H1 (cell line): ENCODE data around the gene AKR1B1. TPM values are rescaled to one million over a fixed set of nuclear protein-coding genes. Genes with fewer than 3 reads are reported as not detected.

Experiments used
- CHD2 ChIP-seq: IDR thresholded peaks from 2 replicates; pipeline ENCODE4 v1.6.1; 2012; ENCODE audit warnings: low read length, improper control_type of control experiment
- CTBP2 ChIP-seq: IDR thresholded peaks from 2 replicates; pipeline ENCODE4 v1.7.0; 2011; ENCODE audit warnings: borderline replicate concordance, mild to moderate bottlenecking, moderate library complexity, mixed read lengths, low read length; ENCODE audit not compliant: insufficient read depth, insufficient read length
- HDAC6 ChIP-seq: IDR thresholded peaks from one replicate; pipeline ENCODE4 v1.7.1; 2012; ENCODE audit warnings: low read depth, mild to moderate bottlenecking, inconsistent platforms, low read length, moderate library complexity
- PHF8 ChIP-seq: fragments of 200-600 bp; sonication (generic); conservative IDR thresholded peaks from 2 replicates; pipeline ENCODE4 v1.7.1; 2012; ENCODE audit warnings: low read depth, mild to moderate bottlenecking, inconsistent platforms, low read length, moderate library complexity
- SUZ12 ChIP-seq: fragments of 200-600 bp; sonication (generic); IDR thresholded peaks from 2 replicates; pipeline ENCODE4 v1.6.1; 2012; ENCODE audit warnings: mild to moderate bottlenecking, inconsistent platforms, low read length, moderate library complexity, mixed read lengths
- polyA plus RNA-seq, 7 experiments: library from polyadenylated mRNA; depleted of rRNA in 3 of 7; stranded (reverse) in 5 of 7; unstranded in 2 of 7; fragments of >200 nt in 5 of 7; fragments of 200-250 nt in 2 of 7; gene quantifications; 1 replicate in 5 of 7; 2 replicates in 1 of 7; 4 replicates in 1 of 7; pipeline versions ENCODE4 v1.2.1 to v1.2.3, GENCODE V29; 2011 to 2013; ENCODE audit warnings: missing spikeins in 2 of 7, mixed read lengths in 2 of 7
- total RNA-seq: library from RNA; stranded (reverse); fragmentation: NEBNext Ultra II Directional; extraction: Animal tissue kit (Norgen Biotek cat#: 25700); gene quantifications from 2 replicates; pipeline ENCODE4 v1.2.1, GENCODE V29; 2021

AKR1B1 gene
- total and polyA plus RNA-seq, 2 of the 8 experiments (the other 6 are each of a cell fraction or from before 2014, with no cell fraction given) = 195 to 273 TPM

DNA sequence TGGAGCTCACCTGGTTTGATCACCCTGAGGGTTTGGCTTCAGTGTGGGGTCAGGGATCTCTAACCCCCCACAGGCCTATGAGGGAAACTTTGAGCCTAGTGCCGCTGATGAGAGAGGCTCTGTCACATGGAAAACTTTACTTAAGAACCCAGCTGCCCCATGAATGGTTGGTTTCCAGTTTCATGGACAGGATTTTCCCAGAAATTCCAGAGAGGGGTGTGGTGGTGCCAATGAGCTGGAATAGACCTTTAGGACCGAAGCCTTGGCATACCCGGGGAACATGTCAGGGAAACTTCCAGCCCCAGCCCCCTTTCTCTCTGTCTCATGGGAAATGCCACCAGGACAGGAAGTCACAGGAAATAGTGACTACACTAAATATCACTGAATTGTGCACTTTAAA lies 36.9 kb downstream of the AKR1B1 start (continued):
- TF ChIP-seq HDAC6 (no peak), CTBP2 (no peak), SUZ12 (no peak), PHF8 (no peak), CHD2 (no peak)
- TF ChIP-seq, all 59 proteins: peak for 0
